ENCODE results near the gene C19orf38.

Gene C19orf38, protein sequence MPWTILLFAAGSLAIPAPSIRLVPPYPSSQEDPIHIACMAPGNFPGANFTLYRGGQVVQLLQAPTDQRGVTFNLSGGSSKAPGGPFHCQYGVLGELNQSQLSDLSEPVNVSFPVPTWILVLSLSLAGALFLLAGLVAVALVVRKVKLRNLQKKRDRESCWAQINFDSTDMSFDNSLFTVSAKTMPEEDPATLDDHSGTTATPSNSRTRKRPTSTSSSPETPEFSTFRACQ

DNA sequence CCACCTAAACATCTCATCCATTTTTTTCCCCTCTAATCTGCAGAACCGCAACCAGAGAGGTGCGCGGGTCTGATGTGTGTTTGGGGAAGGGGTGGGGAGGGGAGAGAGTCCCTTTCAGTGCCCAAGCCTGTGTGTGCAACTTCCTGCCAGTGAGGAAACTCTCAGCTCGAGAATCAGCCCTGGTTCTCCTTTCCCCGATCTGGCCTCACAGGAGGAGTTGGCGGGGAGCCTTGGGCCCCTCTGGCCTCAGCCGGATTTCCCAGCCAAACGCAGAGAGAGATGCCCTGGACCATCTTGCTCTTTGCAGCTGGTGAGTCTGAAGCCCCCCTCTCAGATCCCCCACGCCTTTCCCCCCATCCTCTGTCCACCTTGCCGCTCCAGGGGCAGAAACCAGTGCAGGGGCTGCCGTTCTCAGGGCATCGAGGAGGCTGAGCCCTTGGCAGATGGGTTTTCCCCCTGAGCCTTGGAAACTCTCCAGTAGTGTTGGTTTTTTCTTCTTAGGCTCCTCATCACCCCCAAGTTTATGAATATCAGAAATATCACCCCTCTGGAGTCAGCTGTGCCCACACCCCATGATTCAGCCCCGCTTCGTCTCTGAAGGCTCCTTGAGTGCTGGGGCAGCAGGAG, at the start of gene C19orf38:
C19orf38 (plus strand) TSS at position 186 of the 627 bp plus-strand sequence; CDS start at position 280, 94 bp downstream.
- DNase-seq = no peak

DNA sequence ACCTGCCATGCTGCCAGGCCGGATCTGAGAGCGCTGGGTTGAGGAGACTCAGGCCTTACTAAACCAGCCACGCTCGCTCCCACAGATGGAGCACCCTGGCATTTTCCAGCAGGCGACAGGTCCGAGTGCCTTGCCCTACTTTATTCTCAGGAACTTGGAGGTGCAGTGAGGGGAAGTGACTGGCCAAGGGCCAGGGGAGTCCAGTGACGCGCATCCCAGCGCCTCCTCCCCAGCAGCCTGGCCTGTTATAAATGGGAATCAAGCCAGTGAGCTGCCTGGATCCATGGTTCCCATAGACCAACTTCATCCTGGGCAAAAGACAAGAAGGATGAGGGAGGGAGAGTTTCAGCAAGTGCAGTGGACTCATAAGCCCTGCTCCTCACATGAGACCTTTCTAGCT, 47.7 kb upstream of the C19orf38 start:
- DNase-seq = no peak

DNA sequence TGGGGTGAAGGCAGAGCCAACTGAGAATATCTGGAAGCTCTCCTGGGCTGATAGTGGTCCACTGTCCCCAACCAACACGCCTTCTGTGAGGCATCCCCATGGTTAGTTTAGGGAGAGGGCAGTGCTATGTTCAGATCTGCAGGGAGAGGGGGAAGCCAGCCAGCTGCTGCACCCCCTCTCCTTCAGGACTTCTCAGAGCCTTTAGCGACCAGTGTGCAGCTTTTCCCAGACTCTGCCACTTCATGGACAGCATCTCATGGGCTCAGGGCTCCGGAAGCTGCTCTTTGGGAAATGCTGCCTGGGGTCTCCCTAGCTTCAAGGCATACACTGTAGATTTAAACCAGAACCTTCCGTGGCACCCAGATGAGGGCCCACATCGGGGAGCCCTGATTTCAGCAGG, 45.7 kb upstream of the C19orf38 start:
- no peak for DNase-seq

DNA sequence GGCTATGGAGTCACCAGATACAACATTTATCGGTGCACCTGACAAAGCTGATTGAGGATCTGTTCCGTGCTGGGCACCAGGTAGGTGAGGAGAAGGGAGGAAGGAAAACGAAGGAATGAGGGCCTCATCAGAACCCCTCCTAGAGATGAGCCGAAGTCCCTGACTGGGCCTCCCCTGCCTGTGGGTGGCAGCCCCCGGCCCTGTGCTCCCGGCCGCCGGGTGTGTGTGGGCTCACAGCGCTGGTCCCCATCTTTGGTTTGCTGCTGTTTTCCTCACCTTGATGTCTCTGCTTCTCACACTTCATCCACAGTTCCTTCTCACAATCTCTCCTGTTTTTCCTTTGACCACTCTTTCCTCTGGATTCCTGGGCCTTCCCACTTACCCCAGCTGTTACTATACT, 45.0 kb upstream of the C19orf38 start:
- no peak for DNase-seq

DNA sequence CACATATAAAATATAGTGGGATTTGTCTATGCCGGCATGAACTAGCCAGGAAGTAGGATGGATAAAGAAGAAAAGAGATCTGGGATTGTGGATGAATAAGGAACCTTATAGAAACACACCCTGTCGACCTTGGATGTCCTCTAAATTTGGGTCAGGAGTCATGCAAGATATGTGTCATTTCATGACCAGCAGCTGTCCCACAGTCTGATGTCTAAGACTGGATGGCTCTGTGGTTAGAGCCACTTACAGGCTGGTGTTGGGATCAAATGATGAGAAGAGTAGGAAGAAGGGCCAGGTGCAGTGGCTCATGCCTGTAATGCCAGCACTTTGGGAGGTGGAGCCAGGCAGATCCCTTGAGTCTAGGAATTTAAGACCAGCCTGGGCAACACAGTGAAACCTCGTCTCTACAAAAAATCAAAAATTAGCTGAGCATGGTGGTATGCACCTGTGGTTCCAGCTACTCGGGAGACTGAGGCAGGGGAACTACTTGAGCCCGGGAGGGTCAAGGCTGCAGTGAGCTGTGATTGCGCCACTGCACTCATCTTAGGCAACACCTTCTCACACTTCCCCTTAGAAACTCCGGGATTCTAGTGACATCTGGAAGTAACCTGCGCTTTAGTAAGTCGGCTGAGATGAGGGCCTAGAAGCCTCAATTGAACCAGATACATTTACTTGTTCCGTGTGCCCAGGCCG, 43.0 kb upstream of the C19orf38 start:
- no peak for DNase-seq

DNA sequence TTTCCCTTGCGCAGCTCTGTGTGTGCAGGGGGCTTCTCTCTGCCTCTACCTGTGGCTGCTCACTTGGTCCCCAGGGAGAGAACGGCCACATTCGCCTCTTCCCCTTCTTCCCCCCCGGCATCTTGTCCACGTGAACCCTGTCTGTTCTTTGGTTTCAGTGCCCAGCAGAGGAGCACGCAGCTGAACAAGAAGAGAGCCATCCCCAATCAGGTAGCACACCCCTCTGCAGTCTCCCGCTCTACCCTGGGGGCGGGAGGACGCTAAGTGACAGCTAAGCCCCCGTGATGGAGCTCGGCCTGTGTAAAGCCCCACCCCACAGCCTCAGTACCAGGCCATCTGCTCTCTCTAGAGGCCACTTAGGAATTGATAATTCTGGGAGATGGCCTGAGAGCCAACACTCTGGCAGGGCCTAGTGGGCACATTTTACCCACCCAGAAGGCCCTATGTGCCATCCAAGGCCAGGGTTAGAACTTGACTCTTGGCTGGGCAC, 42.4 kb upstream of the C19orf38 start:
- DNase-seq = no peak

DNA sequence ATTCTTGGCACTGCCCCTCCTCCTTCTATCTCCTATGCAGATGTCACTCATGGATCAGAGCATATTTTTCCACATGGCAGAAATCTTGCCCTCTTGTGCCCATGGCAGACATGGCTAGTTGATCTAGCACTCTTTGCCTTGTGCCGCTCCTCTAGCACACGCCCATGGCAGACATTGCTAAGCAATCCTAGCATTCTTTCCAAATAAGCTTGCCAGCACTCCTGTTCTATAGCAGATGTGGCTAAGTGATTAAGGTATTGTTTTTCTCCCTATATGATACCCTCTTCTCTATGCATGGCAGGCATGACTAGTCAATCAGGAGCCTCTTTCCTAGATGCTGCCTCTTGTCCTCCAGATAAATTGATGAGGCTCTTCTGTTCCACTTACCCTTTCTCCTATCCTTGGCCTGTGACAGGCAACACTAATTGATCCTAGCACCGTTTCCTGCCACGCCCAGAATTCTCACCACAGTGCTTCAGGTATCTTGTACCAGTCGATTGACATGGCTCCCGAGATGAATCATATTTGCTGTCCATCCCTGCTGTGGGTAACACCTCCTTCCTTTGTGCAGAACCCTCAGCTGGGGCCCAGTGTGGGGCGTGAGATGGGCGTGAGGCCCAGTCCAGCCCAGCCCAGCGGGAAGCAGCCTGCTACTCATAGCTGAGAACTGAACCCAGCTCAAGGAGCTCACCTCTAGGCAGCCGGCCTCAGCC, 39.1 kb upstream of the C19orf38 start:
- DNase-seq = peak; percentile 45

DNA sequence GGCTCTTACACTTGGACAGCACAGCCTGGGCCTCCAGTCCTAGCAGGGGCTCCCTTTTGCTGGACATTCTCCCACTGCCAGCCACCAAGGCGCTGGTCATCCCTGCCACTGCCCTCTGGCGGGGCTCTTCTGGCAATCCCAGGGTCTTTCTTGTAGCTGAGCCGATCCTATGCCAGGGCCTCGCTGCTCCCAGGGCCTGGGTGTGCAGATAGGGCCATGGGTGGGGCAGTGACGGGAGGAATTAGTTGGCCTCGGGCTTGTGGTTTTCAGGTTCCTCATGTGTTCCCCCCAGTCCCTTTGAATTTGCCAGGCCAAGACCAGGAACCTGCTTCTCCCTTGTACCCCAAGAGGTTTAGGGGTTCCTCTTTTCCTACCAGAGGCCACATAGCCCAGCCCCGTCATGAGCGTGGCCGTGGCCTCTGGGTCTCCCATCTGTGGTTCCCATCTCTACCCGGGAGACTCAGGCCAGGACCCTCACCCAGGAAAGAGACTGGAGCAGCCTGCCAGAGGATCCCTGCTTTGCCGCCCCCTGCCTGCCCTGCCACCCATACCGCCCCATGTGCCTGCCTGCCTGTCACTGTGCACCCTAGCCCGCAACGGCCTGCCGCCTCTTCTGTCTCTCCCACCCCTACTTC, 38.4 kb upstream of the C19orf38 start:
- no peak for DNase-seq

DNA sequence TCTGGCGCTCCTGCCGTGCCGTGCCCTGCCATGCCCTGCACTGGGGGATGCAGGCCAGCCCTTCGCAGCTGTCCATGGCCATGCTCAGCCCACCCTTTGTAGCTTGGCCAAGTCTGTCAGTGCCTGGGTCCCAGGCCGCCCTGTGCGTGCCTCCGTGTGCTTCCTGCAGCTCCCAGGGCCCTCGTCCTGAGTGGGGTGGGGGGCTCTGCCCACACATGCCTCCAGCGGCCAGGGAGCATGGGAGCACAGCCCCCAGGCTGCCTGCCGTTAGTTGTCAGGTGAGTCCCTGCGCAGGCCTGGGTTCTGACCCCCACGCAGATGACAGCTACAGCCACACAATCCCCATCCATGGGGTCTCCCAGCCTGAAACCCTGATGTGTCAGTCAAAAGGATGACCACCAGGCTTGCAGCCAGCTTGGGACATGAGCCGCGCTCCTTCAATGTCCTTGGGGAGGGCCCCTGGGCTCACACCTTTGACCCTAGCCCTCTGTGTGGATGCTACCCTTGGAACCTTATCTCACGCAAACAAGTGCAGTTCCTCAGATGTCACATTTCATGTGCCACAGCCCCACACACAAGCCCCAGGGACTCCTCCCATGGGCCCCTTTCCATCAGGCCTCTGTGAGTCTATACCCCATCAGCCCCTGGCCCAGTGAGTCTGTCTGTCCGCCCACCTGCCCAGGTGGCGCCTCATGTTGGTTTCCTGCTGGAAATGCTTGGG, 36.7 kb upstream of the C19orf38 start:
- DNase-seq = no peak

DNA sequence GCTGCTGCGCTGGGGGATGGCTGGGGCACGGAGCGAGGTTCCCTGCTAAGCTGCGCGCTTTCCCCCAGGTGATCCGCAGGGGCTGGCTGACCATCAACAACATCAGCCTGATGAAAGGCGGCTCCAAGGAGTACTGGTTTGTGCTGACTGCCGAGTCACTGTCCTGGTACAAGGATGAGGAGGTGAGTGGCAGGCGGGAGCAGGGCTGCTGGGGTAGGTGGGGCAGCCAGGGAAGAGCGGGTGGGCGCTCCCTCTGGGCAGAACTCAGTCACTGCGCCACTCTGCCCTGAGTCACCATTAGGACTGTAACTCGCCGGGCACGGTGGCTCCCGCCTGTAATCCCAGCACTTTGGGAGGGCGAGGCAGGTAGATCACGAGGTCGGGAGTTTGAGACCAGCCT, 36.0 kb upstream of the C19orf38 start:
- DNase-seq = peak; percentile 12

DNA sequence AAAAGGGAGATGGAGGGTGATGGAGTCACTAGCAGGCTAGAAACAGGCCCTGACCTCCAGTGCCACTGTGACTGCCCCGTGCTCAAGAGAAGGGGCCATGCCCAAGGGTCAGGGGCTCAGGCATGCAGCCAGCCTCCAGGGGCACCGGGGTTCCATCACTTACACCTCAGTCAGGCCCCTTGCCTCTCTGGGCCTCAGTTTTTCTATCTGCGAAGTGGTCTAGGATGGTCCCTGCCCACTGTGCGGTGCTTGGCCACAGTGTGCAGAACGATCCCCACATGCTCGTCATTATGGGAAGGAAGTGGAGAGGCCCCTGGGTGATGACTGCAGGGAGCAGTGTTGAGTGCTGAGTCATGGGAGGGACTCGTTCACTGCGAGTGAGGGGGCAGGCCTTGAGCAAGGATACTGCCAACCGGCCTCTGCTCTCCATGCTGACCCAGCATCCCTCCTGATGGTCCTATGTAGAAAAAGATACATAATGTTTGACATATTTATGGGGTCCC, 35.3 kb upstream of the C19orf38 start:
- peak; percentile 96 for DNase-seq

DNA sequence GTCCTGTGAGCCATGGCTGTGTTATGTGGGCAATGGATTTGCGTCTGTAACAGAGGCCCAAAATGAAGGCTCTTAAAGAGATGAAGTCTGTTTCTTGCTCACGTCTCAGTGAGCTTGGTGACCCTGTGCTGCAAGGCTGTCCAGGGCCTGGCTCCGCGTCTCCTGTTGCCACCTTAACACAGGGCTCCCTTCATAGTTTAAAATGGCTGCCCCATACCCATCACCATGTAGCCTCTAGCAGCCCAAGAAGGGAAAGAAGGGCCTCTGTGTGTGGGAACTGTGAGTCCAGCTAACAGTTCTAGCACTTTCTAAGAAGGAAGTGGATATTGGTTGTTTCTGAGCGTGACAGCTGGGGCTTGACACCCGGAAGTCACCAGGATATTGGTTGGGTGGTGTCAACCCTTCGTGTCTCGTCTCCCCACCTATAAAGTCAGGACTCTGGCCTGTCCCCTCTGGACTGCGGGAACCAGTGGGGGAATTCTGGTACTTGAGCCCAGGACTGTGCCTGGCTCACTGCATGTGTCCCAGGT, 33.1 kb upstream of the C19orf38 start:
- no peak for DNase-seq

DNA sequence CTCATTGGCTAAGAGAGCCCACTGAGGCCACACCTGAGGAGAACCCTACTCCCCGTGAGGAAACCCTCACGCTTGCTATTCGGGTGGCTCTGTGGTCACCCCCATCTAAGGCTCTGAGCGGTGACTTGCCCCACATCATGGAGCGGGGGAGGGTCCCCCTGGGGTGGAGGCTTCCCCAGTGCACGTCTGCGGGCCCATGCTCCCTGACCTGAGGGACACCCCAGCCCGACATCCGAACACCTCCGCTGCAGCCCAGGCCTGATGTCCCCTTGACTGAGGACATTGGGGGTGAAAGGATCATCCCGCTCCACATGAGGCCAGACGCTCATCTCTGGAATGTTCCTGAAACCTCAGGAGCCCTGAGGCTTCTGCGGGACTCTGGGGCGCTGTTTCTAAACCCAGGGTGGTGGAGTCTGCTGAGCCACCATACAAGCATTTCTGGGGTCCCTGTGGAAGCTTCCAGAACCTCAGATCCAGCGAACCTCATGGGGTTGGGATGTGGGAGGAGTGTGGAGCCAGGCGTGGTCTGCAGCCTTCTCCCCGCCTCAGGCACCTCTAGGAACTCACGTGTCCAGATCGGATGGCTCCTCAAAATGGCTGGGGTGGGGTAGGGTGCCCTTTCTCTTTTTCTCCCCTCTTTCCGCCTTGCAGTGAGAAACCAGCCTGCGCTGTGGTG, 32.1 kb upstream of the C19orf38 start:
- DNase-seq = peak; percentile 51

DNA sequence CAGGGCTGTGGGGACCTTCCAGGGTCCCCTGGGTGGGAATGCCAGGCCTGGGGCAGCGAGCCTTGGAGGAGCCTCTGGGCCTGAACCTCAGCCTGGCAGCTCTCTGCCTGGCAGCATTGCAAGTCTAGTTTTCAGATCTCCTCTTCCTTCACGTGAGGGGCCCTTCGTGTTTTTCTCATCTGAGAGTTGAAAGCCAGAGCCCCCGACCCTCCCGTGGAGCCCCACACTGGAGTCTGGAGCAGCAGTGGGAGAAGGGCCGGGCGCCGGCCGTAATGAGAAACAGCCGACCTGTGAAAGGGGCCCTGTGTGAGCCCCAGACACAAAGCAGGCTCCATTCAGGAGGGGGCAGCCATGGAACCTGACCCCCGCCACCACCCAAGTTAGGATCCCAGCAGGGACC, 31.5 kb upstream of the C19orf38 start:
- no peak for DNase-seq

DNA sequence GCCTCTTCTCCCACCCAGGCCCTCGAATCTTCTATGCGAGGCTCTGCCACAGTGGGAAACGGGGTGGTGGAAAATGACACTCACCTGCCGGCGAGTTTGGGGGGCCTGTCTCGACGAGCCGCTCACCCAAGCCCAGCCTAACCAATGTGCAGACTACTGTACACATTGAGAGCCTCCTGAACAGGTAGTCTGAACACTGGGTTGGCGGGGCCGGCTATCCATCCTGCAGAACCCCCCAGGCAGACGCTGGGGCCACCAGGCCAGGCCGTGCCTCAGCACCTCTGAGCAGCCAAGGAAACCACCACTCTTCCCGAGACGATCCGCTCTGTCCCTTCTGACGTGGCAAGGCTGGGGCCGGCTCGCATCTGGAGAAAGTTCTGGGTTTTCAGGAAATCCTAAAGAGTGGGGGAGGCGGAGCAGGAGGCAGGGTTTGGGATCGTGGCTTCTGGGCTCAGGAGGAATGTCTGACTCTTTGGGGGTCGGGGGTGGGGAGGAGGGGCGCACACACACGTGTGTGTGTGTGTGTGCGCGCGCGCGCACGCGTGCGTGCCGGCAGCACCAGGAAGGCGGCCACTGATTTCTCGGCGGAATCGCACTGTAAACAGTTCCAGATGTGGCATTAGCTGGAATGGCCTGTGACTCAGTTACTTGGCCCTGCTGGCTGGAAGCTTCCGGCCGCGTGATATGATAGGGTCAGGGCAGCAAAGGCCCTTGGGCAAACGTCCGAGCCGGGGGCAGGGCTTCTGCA, 30.8 kb upstream of the C19orf38 start:
- peak; percentile 99 for DNase-seq

DNA sequence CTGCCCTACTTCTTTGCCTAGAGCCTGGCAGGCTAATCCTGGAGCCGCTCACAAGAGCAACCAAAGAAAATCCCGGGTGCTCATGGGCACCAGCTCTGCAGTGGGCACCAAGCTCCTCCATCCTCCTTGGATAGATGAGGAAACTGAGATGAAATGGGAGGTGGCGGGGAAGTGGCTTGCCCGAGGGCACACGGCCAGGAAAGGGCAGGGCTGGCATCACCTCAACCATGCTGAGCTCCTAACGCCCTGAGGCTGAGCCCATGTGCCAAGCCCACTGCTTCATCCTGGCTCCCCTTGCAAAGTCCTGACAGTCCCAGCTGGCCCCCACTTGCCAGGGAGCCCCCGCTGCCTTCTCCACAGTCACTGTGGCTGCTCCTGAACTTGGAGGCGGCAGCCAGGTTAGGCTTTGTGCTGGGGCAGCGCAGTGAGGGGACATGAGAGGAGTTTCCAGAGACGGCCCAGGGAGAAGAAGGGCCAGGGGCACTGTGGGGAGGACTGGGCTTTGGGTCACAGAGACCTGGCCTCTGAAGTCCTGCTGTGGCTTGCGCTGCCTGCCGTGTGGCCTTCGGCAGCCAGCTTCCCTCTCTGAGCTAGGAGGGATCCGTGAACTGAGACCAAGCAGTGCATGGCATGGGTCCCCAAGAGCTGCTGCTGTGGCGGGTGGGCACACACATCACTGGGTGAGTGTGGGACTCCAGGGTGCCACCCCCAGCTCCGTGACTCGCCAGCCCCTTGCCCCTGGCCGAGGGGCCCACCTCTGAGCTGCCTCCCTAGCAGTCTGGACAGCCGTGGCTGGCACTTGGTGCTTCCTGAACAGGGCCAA, 29.7 kb upstream of the C19orf38 start:
- DNase-seq = no peak

DNA sequence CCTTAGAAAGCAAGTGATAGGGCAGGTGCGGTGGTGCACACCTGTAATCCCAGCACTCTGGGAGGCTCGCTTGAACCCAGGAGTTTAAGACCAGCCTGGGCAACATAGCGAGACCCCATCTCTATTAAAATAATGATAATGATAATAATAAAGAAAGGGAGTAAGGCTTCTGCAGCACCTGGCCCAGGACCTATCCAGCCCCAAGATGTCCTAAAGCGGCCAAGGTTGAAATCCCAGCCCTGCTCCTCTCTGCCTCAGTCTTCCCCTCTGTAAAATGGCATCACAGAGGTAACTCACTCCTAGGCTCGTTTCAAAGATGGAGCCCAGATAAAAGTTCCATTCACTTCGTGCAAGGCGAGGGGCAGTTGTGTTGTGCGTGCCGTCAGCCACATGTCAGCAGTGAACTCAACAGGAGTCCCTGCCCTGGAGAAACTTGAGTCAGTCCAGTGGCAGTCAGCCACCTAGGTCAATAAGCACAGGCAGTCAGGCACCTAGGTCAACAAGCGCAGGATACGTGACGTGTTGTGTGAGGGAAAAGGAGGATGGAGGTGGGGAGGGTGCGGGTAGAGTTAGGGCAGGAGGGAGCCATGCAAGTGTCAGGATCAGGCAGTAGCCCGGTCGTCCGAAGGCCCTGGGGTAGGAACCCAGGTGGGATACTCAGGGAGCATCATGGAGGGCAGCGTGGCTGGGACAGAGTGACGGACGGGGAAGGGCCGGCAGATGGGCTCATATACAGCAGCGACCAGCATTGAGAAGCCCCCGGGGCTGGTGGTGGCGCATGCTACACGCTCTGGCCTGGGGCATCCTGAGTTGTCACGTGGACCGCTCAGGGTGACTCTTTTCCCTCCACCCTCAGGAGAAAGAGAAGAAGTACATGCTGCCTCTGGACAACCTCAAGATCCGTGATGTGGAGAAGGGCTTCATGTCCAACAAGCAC, 28.8 kb upstream of the C19orf38 start:
- DNase-seq = no peak

DNA sequence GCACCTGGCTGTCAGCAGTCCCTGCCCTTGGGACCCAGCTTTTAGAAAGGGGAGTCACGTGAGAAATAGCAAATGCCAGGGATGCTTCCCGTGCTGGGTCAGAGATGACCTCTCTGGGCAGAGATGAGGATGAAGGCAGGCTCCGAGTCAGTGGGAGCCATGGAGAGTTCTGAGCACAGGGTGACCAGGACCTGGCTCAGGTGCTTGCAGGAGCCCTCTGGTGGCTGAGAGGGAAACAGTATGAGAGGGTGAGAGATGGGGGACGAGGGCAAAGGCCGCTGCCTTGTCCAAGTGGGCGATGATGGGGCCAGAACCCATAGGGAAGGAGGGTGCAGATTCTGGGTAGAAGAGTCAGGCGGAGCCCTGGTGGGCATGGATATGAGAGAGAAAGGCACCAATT, 28.0 kb upstream of the C19orf38 start:
- DNase-seq = no peak
